Retinal pigment epithelial cell (primary cell): Measurements from ENCODE around the gene CCDC73.
A peak's percentile ranks its signal among the peaks of the same experiment; 100 is the strongest.

Experiments used
- DNase-seq: peaks from one replicate; pipeline ENCODE4 v3.0.0-alpha.2; 2010; ENCODE audit warnings: low read depth
- H3K4me3 ChIP-seq: 2 replicates; pipeline ENCODE4 v1.5.1; 2011; ENCODE audit warnings: mild to moderate bottlenecking, low read length, control low read depth, moderate library complexity
- CTCF ChIP-seq: conservative IDR thresholded peaks from 2 replicates; pipeline ENCODE4 v1.5.1; 2011; ENCODE audit warnings: low read depth, low read length, control low read depth, inconsistent platforms

The CCDC73 gene

GRCh38 chr11:32658639-32659406 lies 135.6 kb downstream of the CCDC73 start:
- H3K4me3 ChIP-seq = no peak overlapping the region
- TF ChIP-seq CTCF = no peak
- DNase-seq = no peak

- DNase-seq = no peak
- no peak overlapping the region for H3K4me3 ChIP-seq
- no peak for TF ChIP-seq CTCF
Measured at GRCh38 chr11:32643526-32643925, 150.9 kb downstream of the CCDC73 start.

- no peak overlapping the region for H3K4me3 ChIP-seq
- DNase-seq = no peak
- TF ChIP-seq CTCF = no peak
Measured at GRCh38 chr11:32641361-32641760, 153.1 kb downstream of the CCDC73 start.

- no peak overlapping the region for H3K4me3 ChIP-seq
- no peak for TF ChIP-seq CTCF
- DNase-seq = no peak
Measured at GRCh38 chr11:32635819-32636218, 158.6 kb downstream of the CCDC73 start.

- H3K4me3 ChIP-seq = no peak overlapping the region
- no peak for TF ChIP-seq CTCF
- DNase-seq = no peak
Measured at GRCh38 chr11:32630844-32631243, 163.6 kb downstream of the CCDC73 start.

- no peak overlapping the region for H3K4me3 ChIP-seq
- no peak for DNase-seq
- no peak for TF ChIP-seq CTCF
Measured at GRCh38 chr11:32616903-32617302, 177.6 kb downstream of the CCDC73 start.

GRCh38 chr11:32615422-32615821 lies 179.0 kb downstream of the CCDC73 start:
- H3K4me3 ChIP-seq = no peak overlapping the region
- DNase-seq = no peak
- TF ChIP-seq CTCF = peak; percentile 31
